ENCODE results near the gene GOLGA6L10.
"Not testable (repeated sequence)": the region's sequence is repeated elsewhere in the genome, so short reads cannot be mapped to it uniquely, and the experiment has no call there.

The GOLGA6L10 gene

DNA sequence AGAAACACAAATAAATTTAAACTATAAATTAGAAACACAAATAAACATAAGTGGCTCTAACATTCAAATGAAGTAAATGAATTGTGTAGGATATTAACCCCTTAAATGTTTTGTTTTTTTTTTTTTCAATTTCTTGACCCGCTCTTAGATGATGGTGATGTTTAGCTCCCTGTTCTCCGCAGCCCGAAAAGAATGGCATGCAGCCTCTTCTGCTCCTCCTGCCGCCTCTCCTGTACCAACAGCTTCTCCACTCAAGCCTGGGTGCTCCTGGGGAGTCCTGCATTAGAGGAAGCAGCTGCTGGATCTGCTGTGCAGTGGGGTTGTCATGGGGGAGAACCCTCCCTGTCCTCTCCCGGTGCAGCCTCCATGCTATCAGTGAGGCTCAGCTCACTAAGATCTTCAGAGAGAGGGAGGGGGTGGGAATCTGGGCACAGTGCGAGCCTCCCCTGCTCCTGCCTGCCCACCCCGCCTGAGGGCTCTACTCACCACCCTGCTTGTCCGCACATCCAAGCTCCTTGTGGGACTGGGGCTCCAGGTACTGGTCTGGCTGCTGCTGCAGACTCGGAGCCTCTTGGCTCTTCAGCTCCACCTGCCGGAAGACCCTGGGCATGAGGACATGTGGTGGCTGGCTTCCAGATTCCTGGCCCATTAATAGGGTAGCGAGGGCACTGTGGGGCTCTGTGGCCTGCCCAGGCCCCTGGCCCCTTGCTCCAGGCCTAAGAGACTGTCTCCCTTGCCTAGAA lies 6.5 kb downstream of the GOLGA6L10 start:
- DNase-seq (ENCODE audit: low read depth), result peak; percentile 12

DNA sequence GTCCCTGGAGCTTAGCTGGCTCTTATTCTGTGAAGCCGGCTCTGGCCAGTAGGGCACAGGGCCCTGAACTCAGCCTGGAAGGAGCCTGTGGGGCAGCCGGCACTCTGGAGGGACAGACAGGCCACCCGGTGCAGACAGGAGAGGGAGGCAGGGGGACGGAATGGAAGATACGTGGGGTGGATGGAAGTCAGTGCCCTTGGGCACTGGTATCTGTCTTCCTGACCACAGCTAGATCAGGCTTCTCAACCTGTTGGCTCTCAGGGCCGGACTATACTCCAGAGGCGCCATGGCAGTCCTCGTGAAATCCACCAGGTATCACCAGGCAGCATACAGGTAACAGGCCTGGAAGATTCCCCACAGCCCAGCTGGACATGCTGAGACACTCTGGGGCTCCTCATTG lies 10.7 kb downstream of the GOLGA6L10 start:
- DNase-seq (ENCODE audit: low read depth), result not testable (repeated sequence)

DNA sequence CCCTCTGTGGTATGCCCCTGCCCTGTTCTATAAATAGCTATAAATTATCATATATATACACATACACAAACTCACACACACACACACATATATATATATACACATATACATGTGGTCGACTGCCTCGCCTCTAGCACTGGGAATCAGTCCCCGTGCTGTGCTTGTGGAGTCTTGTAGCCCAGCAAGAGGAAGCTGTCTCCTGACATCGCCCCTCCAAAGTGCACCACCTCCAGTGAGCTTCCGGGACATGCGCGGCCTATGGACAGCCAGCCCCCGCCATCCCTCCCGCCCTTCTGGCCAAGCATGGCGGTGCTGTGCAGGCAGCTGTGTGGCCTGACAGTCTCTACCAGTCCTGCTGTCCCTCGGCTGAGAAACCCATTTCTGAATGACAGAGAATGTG lies 11.2 kb downstream of the GOLGA6L10 start:
- DNase-seq (ENCODE audit: low read depth), result not testable (repeated sequence)

DNA sequence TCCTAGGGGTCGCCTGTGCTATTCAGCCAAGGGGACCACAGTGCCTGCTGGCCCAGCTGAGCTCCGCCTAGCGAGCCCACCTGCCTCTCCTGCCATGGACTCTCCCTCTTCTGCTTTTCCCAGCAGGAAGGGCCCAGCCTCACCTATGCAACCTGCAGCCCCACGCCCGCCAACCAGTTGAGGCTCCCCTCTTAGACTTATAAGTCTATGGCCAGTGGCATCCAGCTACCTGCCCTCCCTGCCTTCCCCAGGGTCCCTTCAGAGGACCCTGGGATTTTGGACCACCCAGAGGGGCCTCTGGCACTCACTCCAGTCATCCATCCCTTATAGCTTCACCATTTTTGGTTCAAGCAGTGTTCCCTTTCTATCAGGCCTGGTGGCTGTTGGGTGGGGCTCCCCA lies 12.2 kb downstream of the GOLGA6L10 start:
- DNase-seq (ENCODE audit: low read depth), result not testable (repeated sequence)

DNA sequence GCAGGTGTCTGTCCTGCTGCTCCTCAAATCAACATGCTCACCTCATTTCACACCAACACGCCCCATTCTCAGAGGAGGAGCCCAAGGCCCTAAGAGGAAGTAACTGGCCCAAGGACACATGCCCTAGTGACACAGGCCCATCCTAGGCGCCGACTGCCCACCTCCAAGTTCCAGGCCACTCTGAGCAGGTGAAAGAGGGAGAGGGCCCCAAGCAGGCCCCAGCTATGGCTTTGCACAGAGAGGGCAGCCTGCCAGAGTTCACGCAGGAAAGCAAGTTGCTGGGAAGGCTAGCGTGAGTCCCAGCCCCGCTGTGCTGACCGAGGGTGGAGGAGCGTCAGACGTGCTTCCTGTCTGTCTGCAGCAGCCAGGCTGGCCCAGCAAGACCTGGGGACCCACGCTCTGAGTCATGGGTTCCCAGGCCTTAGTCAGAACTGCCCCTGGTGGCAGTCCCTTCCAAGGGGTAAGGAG lies 13.1 kb downstream of the GOLGA6L10 start:
- not testable (repeated sequence) for DNase-seq (ENCODE audit: low read depth)

DNA sequence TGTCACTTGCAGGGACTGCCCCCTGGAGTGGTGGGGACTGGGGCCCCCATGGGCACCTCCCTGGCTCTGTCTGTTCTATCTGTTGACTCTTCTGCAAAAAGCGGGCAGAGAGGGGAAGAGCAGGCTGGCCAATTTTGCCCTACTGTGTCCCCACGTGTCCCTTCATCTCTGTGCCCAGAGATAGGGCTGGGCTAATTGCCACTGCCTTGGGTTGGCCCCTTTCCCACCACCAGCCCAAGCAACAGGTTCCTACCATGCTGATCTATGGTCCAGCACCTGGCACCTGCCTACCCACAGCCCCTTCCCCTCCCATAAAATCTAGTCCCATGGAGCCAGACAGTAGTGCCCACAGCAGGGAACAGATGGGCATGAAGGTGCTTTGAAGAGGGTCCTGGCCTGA lies 14.3 kb downstream of the GOLGA6L10 start:
- DNase-seq (ENCODE audit: low read depth), result not testable (repeated sequence)

DNA sequence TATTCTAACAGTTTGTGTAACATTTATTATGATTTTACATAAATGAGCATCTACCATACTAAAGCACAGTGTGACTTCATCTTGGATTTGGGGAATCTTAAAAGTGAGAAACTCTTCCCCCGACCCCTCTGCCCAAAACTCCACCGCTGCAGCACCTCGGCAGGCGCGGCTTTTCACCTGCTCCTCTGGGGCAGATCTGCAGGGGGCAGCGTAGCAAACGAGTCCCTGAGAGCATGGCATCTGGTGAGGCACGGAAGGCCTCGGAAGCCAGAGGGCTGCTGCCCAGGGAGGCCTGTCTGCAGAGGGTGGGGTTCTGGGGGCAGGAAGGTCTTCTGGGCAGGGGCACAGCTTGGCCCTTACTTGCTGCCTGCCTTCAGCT lies 14.7 kb downstream of the GOLGA6L10 start:
- not testable (repeated sequence) for DNase-seq (ENCODE audit: low read depth)

DNA sequence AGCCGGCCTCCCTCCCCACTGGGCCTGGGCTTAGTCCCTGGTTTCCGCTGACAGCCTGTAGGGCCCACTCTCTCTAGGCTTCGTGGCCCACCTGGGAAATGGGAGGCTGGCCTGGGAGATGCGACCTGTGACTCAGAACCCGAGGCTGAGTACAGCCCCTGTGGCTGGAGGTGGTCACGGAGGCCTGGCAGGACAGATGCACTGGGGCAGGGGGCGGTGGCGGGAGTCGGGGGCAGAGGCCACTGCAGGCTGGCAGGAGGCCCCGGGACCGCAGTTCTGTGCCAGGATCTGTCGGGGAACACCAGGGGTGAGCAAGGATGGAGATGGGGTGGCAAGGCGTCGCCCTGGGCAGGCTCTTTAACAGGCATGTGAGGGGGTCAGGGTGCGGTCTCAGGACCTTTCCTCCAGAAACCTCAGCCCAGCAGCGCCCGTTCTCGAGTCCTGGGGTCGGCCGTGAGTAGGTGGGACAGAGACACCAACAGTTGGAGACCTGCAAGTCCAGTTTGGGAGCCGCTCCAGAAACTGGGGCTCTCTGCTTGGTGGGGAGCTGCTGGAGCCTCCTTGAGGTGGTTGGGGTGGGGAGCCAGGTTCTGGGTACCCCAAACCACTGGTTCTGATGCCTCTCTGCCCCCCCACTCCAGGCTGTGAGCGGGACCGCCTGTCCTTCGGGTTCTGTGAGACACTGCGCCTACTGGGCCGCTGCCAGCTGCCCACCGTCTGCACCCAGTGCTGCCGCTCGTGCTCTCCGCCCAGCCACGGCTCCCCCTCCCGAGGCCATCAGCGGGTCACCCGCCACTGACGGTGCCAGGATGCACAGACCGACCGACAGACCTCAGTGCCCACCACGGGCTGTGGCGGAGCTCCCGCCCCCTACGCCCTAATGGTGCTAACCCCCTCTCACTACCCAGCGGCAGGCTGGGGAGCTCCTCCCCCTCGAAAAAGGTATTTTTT lies 15.4 kb downstream of the GOLGA6L10 start:
- DNase-seq (ENCODE audit: low read depth), result not testable (repeated sequence)

DNA sequence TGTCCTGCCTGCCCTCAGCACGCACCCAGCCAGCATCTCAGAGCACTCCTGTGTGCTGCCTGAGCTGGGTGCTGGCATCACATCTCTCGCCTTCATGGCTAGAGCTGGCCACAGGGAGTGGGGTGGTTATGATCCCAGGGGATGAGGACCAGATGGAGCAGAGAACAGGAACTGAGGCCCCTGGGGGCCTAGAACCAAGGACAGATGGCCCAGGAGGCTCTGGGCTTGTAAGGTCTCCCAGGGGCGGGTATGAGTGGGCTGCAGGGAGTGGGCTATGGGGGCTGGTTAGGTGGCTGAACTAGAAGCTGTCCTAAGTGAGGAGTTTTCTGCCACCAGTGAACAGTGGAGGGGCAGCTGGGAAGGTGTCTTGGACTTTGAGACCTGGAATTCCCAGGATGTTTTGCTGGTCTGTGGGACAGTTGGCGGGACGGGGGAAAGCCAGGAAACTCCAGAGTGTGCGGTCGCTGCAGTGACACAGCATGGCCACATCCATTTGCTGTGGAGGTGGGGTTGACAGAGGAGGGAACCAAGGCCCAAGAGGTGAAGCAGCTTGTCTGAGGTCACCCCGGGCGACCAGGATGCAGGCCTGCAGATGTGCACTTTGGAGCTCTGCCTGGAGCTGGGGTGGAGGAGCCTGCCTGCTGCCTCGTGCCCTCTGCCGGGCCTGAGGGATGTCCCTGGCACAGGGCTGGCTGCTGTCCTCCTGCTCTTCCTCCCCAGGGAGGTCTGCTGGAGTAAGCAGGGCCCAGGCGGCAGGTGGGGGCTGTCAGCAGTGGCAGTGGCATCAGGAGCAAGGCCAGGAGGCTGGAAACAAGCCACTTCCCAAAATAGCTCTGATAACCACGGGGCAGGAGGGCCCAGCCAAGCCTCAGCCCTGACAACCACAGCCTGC lies 16.3 kb downstream of the GOLGA6L10 start:
- not testable (repeated sequence) for DNase-seq (ENCODE audit: low read depth)

DNA sequence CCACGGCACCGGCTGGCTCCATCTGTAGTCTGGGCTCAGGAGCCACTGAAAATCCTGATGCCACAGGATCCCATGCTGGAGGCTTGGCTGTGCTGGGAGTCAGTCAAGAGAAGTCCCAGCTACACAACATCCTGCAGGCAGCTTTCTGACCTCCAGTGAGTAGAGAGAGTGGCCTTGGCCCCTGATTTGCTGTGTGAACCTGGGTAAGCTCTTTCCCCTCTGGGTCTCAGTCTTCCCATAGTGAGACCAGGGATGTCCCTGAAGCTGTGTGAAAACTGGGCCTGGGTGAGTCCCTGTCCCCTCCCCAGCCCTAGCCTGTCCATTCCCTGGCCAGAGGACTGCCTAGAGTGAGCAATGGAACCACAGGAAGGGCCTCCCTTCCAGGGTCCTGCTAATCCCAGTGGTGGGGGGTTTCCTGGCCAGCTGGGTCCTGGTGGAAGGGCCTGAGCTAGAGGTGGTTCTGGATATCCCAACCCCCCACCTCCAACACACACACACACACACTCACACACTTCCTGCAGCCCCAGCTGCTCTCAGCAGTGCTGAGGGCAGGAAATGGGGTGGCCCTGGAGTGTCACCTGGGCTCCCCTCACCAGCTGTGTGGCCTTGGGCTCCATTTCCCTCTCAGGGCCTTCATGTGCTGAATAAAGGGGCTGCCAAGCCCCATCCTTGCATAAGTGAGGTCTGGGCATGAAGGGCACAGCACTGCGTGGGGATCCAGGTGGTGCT lies 17.5 kb downstream of the GOLGA6L10 start:
- not testable (repeated sequence) for DNase-seq (ENCODE audit: low read depth)

DNA sequence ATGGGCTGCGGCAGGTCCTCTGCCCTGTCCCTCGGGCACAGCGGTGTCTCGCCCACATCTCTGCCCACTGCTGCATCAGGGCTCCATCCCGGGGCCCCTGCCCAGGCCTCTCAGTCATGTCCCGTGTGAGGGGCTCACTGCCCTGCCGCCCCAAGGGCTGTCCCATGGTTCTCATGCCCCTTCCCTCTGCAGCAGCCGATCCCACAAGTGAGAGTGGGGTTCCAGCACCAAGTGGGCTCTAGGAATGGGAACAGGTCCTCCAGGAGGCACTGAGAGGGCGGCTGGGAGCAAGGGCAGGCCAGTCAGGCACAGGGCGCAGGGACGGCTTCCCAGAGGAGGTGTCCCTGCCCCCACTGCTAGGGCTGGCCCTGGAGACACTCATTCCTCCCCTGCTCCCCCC lies 18.4 kb downstream of the GOLGA6L10 start:
- DNase-seq (ENCODE audit: low read depth), result not testable (repeated sequence)

DNA sequence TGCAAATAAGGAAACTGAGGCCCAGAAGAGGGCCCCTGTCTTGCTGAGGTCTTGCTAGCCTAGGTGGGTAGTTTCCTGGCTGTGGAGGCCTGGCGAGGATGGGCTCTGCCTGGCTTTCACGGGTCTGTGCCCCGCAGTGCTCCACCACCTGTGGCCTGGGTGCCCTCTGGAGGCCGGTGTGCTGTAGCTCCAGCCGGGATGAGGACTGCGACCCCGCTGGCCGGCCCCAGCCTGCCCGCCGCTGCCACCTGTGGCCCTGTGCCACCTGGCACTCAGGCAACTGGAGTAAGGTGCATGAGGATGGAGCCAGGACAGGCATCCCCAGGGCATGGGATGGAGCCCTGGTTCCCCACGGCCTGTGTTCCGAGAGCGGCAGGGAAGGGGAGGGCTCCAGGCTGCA lies 20.2 kb downstream of the GOLGA6L10 start:
- DNase-seq (ENCODE audit: low read depth), result not testable (repeated sequence)

DNA sequence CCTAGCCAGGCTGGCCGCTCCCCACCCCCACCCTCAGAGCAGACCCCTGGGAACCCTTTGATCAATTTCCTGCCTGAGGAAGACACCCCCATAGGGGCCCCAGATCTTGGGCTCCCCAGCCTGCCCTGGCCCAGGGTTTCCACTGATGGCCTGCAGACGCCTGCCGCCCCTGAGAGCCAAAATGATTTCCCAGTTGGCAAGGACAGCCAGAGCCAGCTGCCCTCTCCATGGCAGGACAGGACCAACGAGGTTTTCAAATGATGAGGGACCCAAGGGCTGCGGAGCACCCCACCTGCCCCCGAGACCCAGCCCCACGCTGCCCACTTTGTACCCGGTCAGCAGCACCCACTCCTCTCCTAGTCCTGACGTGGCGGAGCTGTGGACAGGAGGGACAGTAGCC lies 21.9 kb downstream of the GOLGA6L10 start:
- DNase-seq (ENCODE audit: low read depth), result not testable (repeated sequence)

DNA sequence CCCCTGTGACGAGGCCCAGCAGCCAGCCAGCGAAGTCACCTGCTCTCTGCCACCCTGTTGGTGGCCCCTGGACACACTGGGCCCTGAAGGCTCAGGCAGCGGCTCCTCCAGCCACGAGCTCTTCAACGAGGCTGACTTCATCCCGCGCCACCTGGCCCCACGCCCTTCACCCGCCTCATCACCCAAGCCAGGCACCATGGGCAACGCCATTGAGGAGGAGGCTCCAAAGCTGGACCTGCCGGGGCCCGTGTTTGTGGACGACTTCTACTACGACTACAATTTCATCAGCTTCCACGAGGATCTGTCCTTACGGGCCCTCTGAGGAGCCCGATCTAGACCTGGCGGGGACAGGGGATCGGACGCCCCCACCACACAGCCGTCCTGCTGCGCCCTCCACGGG lies 22.4 kb downstream of the GOLGA6L10 start:
- not testable (repeated sequence) for DNase-seq (ENCODE audit: low read depth)

DNA sequence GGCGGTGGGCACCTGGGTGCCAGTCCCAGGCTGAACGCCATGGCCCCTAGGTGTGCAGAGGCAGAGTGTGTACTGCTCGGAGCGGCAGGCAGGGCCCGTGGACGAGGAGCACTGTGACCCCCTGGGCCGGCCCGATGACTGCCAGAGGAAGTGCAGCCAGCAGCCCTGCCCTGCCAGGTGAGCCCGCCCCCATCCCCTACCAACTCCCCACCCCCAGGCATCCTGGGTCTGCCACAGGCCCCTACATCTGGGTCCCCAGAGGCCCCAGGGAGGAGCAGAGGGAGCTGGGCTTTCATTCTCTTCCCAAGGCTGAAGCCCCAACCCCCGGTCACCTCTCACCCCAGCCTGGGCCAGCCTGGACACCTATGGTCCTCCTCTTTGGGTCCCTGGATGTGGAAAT lies 23.6 kb downstream of the GOLGA6L10 start:
- not testable (repeated sequence) for DNase-seq (ENCODE audit: low read depth)

DNA sequence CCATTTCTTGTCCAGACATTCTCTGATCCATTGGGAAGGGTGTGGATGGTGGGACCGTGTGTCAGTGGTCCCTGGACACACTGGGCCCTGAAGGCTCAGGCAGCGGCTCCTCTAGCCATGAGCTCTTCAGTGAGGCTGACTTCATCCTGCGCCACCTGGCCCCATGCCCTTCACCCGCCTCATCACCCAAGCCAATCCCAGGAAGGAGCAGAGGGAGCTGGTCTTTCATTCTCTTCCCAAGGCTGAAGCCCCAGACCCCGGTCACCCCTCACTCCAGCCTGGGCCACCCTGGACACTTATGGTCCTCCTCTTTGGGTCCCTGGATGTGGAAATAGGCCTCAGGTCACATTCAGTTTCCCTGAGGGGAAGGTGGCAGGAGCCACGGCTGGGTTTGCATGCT lies 24.4 kb downstream of the GOLGA6L10 start:
- DNase-seq (ENCODE audit: low read depth), result not testable (repeated sequence)

DNA sequence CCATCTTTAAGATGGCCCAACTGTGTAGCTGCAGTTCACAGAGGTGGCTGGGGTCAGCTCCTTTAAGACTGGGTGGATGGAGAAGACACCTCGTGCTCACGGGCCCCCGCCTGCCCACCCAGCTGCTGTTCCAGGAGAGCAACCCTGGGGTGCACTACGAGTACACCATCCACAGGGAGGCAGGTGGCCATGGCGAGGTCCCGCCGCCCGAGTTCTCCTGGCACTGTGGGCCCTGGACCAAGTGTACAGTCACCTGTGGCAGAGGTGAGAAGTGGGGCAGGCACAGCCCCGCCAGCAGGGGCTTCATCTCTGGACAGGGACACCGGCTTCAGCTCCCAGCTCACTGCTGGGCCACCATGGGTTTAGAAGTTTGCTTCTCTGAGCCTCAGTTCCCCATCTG lies 26.8 kb downstream of the GOLGA6L10 start:
- DNase-seq (ENCODE audit: low read depth), result not testable (repeated sequence)

DNA sequence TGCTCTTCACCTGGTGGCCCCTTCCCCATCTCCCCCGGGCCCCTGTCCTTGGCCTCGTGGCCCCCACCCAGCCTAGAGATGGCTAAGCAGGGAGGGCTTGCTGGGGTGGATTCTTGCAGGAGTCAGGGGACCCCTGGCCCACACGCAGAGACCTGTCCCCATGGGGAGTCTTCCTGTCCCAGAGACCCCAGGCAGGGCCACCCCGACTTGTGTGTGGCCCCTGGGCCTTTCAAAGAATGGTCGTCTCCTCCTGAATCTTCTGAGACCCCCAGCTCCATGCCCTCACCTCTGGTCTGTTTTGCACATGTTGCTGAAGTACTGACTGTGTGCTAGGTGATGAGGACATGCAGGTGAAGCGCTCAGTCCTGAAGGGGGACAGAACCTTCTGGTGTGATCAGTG lies 28.4 kb downstream of the GOLGA6L10 start:
- not testable (repeated sequence) for DNase-seq (ENCODE audit: low read depth)

DNA sequence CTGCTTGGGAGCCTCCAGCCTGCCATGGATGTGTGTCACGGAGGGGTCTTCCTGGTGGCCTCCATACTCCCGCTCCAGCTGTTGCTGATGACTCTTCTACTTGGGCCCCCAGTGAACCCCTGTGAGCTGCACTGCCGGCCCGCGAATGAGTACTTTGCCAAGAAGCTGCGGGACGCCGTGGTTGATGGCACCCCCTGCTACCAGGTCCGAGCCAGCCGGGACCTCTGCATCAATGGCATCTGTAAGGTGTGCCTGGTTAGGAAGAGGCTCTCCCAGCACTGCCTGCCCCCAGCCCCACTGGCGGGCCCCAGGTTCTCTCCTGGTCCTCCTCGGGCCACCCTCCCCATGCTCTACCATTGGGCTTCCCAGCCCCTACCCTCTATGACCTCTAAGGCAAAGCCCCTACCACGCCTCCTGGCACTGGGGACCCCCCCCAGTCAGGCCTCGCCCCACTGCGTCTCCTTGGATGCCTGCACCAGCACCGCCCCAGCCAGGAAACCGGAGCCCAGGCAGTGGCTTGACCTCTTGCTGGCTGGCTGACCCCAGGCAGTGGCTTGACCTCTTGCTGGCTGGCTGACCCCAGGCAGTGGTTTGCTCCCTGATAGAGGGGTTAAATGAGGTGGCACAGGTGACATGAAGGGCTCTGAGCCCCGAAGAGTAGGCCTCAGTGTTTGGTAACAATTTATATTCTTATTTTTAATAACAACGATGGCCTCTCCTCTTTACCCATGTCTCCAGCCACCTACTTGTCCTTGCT lies 29.6 kb downstream of the GOLGA6L10 start:
- not testable (repeated sequence) for DNase-seq (ENCODE audit: low read depth)

DNA sequence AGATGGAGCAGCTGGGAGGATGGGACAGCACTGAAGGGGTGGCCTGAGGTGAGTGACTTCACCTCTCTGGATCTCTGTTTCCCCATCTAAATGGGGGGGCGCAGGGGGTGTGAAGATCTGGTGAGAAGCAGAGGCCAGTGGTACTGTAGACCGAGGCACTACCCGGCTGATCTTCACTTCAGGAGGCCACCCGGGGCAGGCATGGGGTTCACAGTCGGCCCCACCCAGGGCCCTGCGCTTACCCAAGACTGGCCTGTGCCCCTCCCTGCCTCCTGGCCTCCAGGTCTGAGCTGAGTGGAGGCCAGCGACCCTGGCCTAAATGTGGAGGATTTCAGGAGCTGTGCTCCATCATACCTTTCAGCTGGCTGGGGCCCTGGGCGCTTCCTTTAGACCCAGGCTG lies 31.0 kb downstream of the GOLGA6L10 start:
- not testable (repeated sequence) for DNase-seq (ENCODE audit: low read depth)

Data from stimulated activated CD4-positive, alpha-beta T cell treated with anti-CD3 and anti-CD28 coated beads, Interleukin-2, amount 100 ng/mL, for 4 hours (primary cell).